Measurements from ENCODE around the gene FGF21.

The FGF21 gene

DNA sequence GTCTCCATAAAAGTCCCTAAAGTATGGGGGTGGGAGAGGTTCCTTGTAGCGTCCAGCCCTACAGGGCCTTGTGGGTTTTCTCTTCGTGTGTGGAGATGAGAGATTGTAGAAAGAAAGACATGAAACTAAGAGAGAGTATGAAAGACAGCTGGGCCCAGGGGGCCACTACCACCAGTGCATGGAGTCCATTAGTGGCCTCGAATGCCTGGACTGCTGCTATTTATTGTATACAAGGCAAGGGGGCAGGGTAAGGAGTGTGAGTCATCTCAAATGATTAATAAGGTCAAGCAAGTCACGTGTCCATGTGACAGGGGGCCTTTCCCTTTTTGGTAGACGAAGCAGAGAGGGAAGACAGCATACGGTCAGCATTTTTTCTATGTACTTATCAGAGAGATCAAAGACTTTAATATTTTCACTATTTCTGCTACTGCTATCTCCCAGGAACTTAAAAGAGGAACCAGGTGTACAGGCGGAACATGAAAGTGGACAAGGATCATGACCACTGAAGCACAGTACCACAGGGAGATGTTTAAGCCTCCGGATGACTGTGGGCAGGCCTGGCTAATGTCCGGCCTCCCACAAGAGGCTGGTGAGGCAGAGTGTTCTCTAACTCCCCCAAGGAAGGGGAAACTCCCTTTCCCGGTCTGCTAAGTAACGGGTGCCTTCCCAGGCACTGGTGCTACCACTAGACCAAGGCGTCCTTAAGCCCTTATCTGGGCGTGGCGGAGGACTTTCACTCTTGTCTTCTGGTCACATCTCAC is 25.5 kb downstream of the FGF21 start:
- TF ChIP-seq SIN3A (IDR thresholded peaks at IDR 0.05; ENCODE audit: borderline replicate concordance, insufficient read depth, low read length) (no peak), POLR2AphosphoS5 (IDR thresholded peaks at IDR 0.05; ENCODE audit: low read depth, low read length) (0 out of 2 replicates have a peak, but pooled peaks have one; percentile 22)

DNA sequence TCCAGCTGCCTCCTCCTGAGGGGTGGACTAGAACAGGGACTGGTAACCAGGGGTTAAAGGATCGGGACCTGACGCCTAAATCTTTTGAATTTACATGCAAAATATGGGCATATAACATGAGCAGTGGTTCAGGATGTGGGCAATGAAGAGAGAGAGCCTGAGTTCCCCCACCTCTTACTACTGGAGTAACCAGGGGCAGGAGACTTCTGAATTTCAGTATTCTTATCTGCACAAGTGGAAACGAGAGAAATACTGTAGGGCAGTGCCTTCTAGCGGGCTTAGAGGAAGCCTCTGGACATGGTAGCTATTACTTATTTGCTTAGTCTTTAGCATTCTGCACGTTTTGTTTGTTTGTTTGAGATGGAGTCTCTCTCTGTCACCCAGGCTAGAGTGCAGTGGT is 29.2 kb downstream of the FGF21 start:
- no peak for TF ChIP-seq POLR2AphosphoS5 (IDR thresholded peaks at IDR 0.05; ENCODE audit: low read depth, low read length)
- TF ChIP-seq FOXP2 (optimal IDR thresholded peaks at IDR 0.05; ENCODE audit: borderline replicate concordance, extremely low read depth, extremely low read length, insufficient read depth): no peak
- TF ChIP-seq, protein P1, sequence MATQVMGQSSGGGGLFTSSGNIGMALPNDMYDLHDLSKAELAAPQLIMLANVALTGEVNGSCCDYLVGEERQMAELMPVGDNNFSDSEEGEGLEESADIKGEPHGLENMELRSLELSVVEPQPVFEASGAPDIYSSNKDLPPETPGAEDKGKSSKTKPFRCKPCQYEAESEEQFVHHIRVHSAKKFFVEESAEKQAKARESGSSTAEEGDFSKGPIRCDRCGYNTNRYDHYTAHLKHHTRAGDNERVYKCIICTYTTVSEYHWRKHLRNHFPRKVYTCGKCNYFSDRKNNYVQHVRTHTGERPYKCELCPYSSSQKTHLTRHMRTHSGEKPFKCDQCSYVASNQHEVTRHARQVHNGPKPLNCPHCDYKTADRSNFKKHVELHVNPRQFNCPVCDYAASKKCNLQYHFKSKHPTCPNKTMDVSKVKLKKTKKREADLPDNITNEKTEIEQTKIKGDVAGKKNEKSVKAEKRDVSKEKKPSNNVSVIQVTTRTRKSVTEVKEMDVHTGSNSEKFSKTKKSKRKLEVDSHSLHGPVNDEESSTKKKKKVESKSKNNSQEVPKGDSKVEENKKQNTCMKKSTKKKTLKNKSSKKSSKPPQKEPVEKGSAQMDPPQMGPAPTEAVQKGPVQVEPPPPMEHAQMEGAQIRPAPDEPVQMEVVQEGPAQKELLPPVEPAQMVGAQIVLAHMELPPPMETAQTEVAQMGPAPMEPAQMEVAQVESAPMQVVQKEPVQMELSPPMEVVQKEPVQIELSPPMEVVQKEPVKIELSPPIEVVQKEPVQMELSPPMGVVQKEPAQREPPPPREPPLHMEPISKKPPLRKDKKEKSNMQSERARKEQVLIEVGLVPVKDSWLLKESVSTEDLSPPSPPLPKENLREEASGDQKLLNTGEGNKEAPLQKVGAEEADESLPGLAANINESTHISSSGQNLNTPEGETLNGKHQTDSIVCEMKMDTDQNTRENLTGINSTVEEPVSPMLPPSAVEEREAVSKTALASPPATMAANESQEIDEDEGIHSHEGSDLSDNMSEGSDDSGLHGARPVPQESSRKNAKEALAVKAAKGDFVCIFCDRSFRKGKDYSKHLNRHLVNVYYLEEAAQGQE (IDR thresholded peaks at IDR 0.05; ENCODE audit: insufficient read depth in 1 of 2, low read depth in 2 of 2, low read length in 2 of 2): no peak
- no peak for TF ChIP-seq SIN3A (IDR thresholded peaks at IDR 0.05; ENCODE audit: borderline replicate concordance, insufficient read depth, low read length)
- no peak for TF ChIP-seq TAF1 (IDR thresholded peaks at IDR 0.05; ENCODE audit: borderline replicate concordance, insufficient read depth, low read length)

DNA sequence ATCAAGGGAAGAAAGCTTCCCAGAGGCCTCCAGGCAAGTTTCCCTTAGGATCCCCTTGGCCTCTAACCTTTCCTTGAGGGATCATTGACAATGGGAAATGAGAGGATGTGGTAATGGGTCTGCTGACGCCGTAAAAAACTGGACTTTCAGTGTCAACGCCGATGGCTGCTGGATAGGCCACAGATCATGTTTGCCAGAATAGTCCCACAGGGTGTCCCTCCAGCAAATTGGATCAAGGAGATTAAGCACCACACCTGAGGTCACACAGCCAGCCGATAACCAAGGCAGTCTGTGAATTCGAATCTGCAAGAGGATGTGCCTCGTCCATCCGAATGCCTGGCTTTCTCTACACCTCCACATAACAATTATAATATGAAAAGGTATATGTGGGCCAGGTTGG is 37.9 kb downstream of the FGF21 start:
- TF ChIP-seq SIN3A (IDR thresholded peaks at IDR 0.05; ENCODE audit: borderline replicate concordance, insufficient read depth, low read length): no peak
- no peak for TF ChIP-seq FOXP2 (optimal IDR thresholded peaks at IDR 0.05; ENCODE audit: borderline replicate concordance, extremely low read depth, extremely low read length, insufficient read depth)
- no peak for TF ChIP-seq TAF1 (IDR thresholded peaks at IDR 0.05; ENCODE audit: borderline replicate concordance, insufficient read depth, low read length)
- TF ChIP-seq POLR2AphosphoS5 (IDR thresholded peaks at IDR 0.05; ENCODE audit: low read depth, low read length): no peak
- TF ChIP-seq, protein P1 (IDR thresholded peaks at IDR 0.05; ENCODE audit: insufficient read depth in 1 of 2, low read depth in 2 of 2, low read length in 2 of 2): no peak

DNA sequence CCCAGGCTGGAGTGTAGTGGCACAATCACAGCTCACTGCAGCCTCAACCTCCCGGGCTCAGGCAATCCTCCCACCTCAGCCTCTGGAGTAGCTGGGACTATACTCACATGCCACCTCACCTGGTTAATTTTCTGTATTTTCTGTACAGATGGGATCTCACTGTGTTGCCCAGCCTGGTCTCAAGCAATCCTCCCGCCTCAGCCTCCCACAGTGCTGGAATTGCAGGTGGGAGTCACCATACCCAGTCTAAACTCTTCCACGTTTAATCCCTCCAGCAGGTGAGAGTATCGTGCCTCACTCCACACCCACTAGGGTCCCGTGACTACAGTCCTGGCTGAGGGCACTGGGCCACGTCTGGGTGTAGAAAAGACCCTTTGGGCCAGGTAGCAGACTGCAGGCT is 39.0 kb downstream of the FGF21 start:
- TF ChIP-seq FOXP2 (optimal IDR thresholded peaks at IDR 0.05; ENCODE audit: borderline replicate concordance, extremely low read depth, extremely low read length, insufficient read depth) (no peak), SIN3A (IDR thresholded peaks at IDR 0.05; ENCODE audit: borderline replicate concordance, insufficient read depth, low read length) (no peak), TAF1 (IDR thresholded peaks at IDR 0.05; ENCODE audit: borderline replicate concordance, insufficient read depth, low read length) (no peak), POLR2AphosphoS5 (IDR thresholded peaks at IDR 0.05; ENCODE audit: low read depth, low read length) (no peak)
- TF ChIP-seq, protein P1 (IDR thresholded peaks at IDR 0.05; ENCODE audit: insufficient read depth in 1 of 2, low read depth in 2 of 2, low read length in 2 of 2): no peak

DNA sequence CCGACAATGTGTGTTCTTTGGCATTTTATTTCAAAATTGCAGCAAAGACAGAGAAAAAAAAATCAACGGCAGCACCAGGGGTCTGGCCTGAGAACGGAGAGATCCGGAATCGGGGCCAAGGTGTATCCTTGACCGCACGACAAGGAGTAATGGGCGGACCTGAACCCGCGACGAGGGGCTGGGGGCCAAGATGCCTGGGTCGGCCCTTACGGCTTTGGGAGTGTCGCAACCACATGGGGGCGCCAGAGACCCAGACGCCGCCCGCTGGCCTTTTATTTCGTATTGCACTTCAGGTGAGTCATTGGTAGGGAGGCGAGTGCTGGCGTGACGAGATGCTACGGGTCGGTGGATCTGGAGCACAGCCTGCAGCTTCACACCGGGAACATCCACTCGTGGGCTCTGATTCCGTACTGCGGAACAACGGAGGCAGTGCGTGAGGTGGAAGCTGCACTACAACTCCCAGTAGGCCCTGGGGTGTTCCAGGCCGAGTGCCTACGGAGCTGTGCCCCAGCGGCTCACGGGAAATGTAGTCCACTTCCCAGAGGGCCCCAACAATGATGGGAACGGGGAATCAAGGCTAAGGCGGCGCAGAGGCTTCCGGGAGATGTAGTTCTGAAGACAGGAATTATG is 39.8 kb downstream of the FGF21 start:
- TF ChIP-seq SIN3A (IDR thresholded peaks at IDR 0.05; ENCODE audit: borderline replicate concordance, insufficient read depth, low read length) (no peak), POLR2AphosphoS5 (IDR thresholded peaks at IDR 0.05; ENCODE audit: low read depth, low read length) (peak; percentile 78), TAF1 (IDR thresholded peaks at IDR 0.05; ENCODE audit: borderline replicate concordance, insufficient read depth, low read length) (0 out of 2 replicates have a peak, but pooled peaks have one; percentile 17), FOXP2 (optimal IDR thresholded peaks at IDR 0.05; ENCODE audit: borderline replicate concordance, extremely low read depth, extremely low read length, insufficient read depth) (no peak)
- TF ChIP-seq, protein P1 (IDR thresholded peaks at IDR 0.05; ENCODE audit: insufficient read depth in 1 of 2, low read depth in 2 of 2, low read length in 2 of 2): no peak
